Hepatocyte (in vitro differentiated cells): ENCODE results near the gene CEP55. TPM values are rescaled to one million over a fixed set of nuclear protein-coding genes. Genes with fewer than 3 reads are reported as not detected.

Source experiments
- DNase-seq: peaks from one replicate; pipeline ENCODE4 v3.0.0-alpha.2; 2016; ENCODE audit warnings: low spot score
- H2AFZ ChIP-seq: fragments of 200-600 bp; sonication (generic); 2 replicates; pipeline ENCODE4 v1.6.0; 2016; ENCODE audit warnings: antibody characterized with exemption, mild to moderate bottlenecking
- H3K27ac ChIP-seq: fragments of 200-600 bp; sonication (generic); 2 replicates; pipeline ENCODE4 v1.5.1; 2016; ENCODE audit warnings: mild to moderate bottlenecking
- H3K27me3 ChIP-seq: fragments of 200-600 bp; sonication (generic); 2 replicates; pipeline ENCODE4 v1.6.1; 2016
- H3K36me3 ChIP-seq: fragments of 200-600 bp; sonication (generic); replicated peaks from 2 replicates; pipeline ENCODE4 v1.5.1; 2016; ENCODE audit warnings: low read depth; ENCODE audit not compliant: insufficient read depth
- H3K4me1 ChIP-seq: fragments of 200-600 bp; sonication (generic); 2 replicates; pipeline ENCODE4 v1.5.1; 2016; ENCODE audit warnings: mild to moderate bottlenecking, moderate library complexity; ENCODE audit not compliant: insufficient read depth
- H3K4me2 ChIP-seq: fragments of 200-600 bp; sonication (generic); 2 replicates; pipeline ENCODE4 v1.6.0; 2016
- H3K4me3 ChIP-seq: fragments of 200-600 bp; sonication (generic); 2 replicates; pipeline ENCODE4 v1.5.1; 2016; ENCODE audit warnings: mild to moderate bottlenecking
- H3K79me2 ChIP-seq: fragments of 200-600 bp; sonication (generic); 2 replicates; pipeline ENCODE4 v1.6.0; 2017; ENCODE audit warnings: mild to moderate bottlenecking
- H3K9me2 ChIP-seq: fragments of 200-600 bp; sonication (generic); replicated peaks from 2 replicates; pipeline ENCODE4 v1.6.0; 2017; ENCODE audit warnings: mild to moderate bottlenecking; ENCODE audit not compliant: insufficient read depth
- H3K9me3 ChIP-seq: fragments of 200-600 bp; sonication (generic); 2 replicates; pipeline ENCODE4 v1.5.1; 2016; ENCODE audit warnings: low read depth, mild to moderate bottlenecking
- H4K20me1 ChIP-seq: fragments of 200-600 bp; sonication (generic); 2 replicates; pipeline ENCODE4 v1.6.0; 2016; ENCODE audit warnings: mild to moderate bottlenecking; ENCODE audit not compliant: insufficient read depth, poor library complexity, severe bottlenecking
- CTCF ChIP-seq: fragments of 200-600 bp; sonication (generic); IDR thresholded peaks from 2 replicates; pipeline ENCODE4 v1.5.1; 2016; ENCODE audit warnings: antibody characterized with exemption, mild to moderate bottlenecking; ENCODE audit not compliant: poor library complexity
- EZH2 ChIP-seq: fragments of 200-600 bp; sonication (generic); IDR thresholded peaks from 2 replicates; pipeline ENCODE4 v1.6.1; 2016; ENCODE audit warnings: antibody characterized with exemption, mild to moderate bottlenecking, borderline replicate concordance
- EZH2phosphoT487 ChIP-seq: fragments of 200-600 bp; sonication (generic); IDR thresholded peaks from one replicate; pipeline ENCODE4 v1.6.1; 2018; ENCODE audit warnings: antibody characterized with exemption, mild to moderate bottlenecking, low read depth, moderate library complexity; ENCODE audit not compliant: unreplicated experiment, severe bottlenecking
- WGBS: methylation state at CpG from one replicate; pipeline ENCODE4 v1.1.6; 2016; ENCODE audit warnings: low lambda C conversion rate; ENCODE audit errors: missing lambda C conversion rate; 5-methylcytosine and 5-hydroxymethylcytosine counted together
- polyA plus RNA-seq: library from polyadenylated mRNA; unstranded; fragments of >200 nt; fragmentation: Nextera tagmentation; extraction: Ambion mirVana; gene quantifications from 2 replicates; pipeline ENCODE4 v1.2.1, GENCODE V29; 2016
- total RNA-seq: library from RNA; depleted of rRNA; stranded (reverse); fragments of >200 nt; gene quantifications from 2 replicates; pipeline ENCODE4 v1.2.3, GENCODE V29; 2014

The CEP55 gene
- total and polyA plus RNA-seq, 2 experiments from 2014 or later, result 4.0 to 5.4 TPM

- WGBS, result 77% methylated on average over 7 of the region's 7 CpGs
- Histone ChIP-seq H3K9me3 (no peaks in the 10 kb centered on the region), H3K4me1 (peaks cover 4% of the 10 kb centered on the region), H3K79me2 (peaks cover 8% of the 10 kb centered on the region), H3K4me2 (no peak overlapping the region), H3K9me2 (no peaks in the 10 kb centered on the region), H3K27me3 (no peaks in the 10 kb centered on the region), H3K27ac (no peak overlapping the region), H2AFZ (no peak overlapping the region), H4K20me1 (no peaks in the 10 kb centered on the region), H3K36me3 (no peaks in the 10 kb centered on the region), H3K4me3 (no peak overlapping the region)
- TF ChIP-seq EZH2, result no peak
- no peak for TF ChIP-seq CTCF
- no peak for TF ChIP-seq EZH2phosphoT487
- no peak for DNase-seq
Measured at GRCh38 chr10:93451244-93451947, 45.0 kb upstream of the CEP55 start.

- H3K36me3 ChIP-seq, result no peaks in the 10 kb centered on the region
- peaks cover 13% of the 10 kb centered on the region for H3K79me2 ChIP-seq
- H3K4me2 ChIP-seq, result no peak overlapping the region
- TF ChIP-seq EZH2phosphoT487 (no peak), CTCF (no peak)
- no peaks in the 10 kb centered on the region for H3K9me3 ChIP-seq
- H2AFZ ChIP-seq, result no peak overlapping the region
- H3K27ac ChIP-seq, result no peak overlapping the region
- DNase-seq, result no peak
- no peaks in the 10 kb centered on the region for H3K27me3 ChIP-seq
- peaks cover 8% of the 10 kb centered on the region for H3K4me1 ChIP-seq
- H3K9me2 ChIP-seq, result no peaks in the 10 kb centered on the region
- H3K4me3 ChIP-seq, result no peak overlapping the region
- WGBS, result 71% methylated on average over 2 of the region's 2 CpGs
- no peaks in the 10 kb centered on the region for H4K20me1 ChIP-seq
Measured at GRCh38 chr10:93452143-93452542, 44.3 kb upstream of the CEP55 start.

- Histone ChIP-seq H3K9me3 (no peaks in the 10 kb centered on the region), H3K9me2 (no peaks in the 10 kb centered on the region), H3K4me2 (no peak overlapping the region), H2AFZ (no peak overlapping the region), H3K27me3 (no peaks in the 10 kb centered on the region), H3K79me2 (peaks cover 18% of the 10 kb centered on the region), H3K4me1 (peaks cover 24% of the 10 kb centered on the region), H3K4me3 (no peak overlapping the region), H3K36me3 (no peaks in the 10 kb centered on the region), H3K27ac (no peak overlapping the region), H4K20me1 (no peaks in the 10 kb centered on the region)
- no peak for TF ChIP-seq EZH2phosphoT487
- TF ChIP-seq CTCF, result no peak
- TF ChIP-seq EZH2, result no peak
- 93% methylated on average over 2 of the region's 2 CpGs for WGBS
- no peak for DNase-seq
Measured at GRCh38 chr10:93454146-93454545, 42.3 kb upstream of the CEP55 start.
